ENCODE data around the gene DIS3L2. TPM values are rescaled to one million over a fixed set of nuclear protein-coding genes. Genes with fewer than 3 reads are reported as not detected.
"Not testable (repeated sequence)": the region's sequence is repeated elsewhere in the genome, so short reads cannot be mapped to it uniquely, and the experiment has no call there.

The DIS3L2 gene
- total RNA-seq, 3 donors from 2014 or later (not counting 1 experiment from before 2014, with no cell fraction given): 56.4 to 63.6 (median 59.4) TPM

- Mint-ChIP-seq H3K4me1 (peaks cover 5 to 21% of the 10 kb centered on the region in 2 donors), H3K9me3 (no peaks in the 10 kb centered on the region), H3K27me3 (ENCODE audit: low read depth in 2 of 2) (no peaks in the 10 kb centered on the region), H3K4me3 (no peak overlapping the region), H3K27ac (no peak overlapping the region), H3K36me3 (no peaks in the 10 kb centered on the region)
- no peaks in the 10 kb centered on the region for H3K36me3 ChIP-seq (ENCODE audit: control insufficient read depth, insufficient read depth, low read length)
- intact Hi-C loops (cut with micrococcal nuclease): no loop called here
- H3K9me3 ChIP-seq (ENCODE audit: control insufficient read depth, insufficient read depth, low read length): no peaks in the 10 kb centered on the region
- ATAC-seq: no peak
- no peaks in the 10 kb centered on the region for H3K27me3 ChIP-seq (ENCODE audit: control insufficient read depth, insufficient read depth, low read length)
- no peak overlapping the region for H3K4me3 ChIP-seq (ENCODE audit: low read length)
- 70% methylated on average over 8 of the region's 8 CpGs for WGBS (ENCODE audit: insufficient coverage)
- H3K27ac ChIP-seq (ENCODE audit: low read length): no peak overlapping the region
- no peak for TF ChIP-seq CTCF (IDR thresholded peaks at IDR 0.05)
- H3K4me1 ChIP-seq (ENCODE audit: control insufficient read depth, insufficient read depth, low read length): peaks cover 20% of the 10 kb centered on the region
- DNase-seq: no peak
Measured at GRCh38 chr2:232362174-232362900, 400.8 kb downstream of the DIS3L2 start.

- H3K36me3 Mint-ChIP-seq; DNase-seq; H3K9me3 Mint-ChIP-seq; H3K9me3 ChIP-seq (ENCODE audit: control insufficient read depth, insufficient read depth, low read length); H3K27me3 Mint-ChIP-seq (ENCODE audit: low read depth in 2 of 2); H3K27ac ChIP-seq (ENCODE audit: low read length); H3K27me3 ChIP-seq (ENCODE audit: control insufficient read depth, insufficient read depth, low read length); ATAC-seq; H3K36me3 ChIP-seq (ENCODE audit: control insufficient read depth, insufficient read depth, low read length); H3K4me3 ChIP-seq (ENCODE audit: low read length); intact Hi-C loops (cut with micrococcal nuclease): not testable (repeated sequence)
- peak overlapping the region; percentile 87 for H3K4me3 Mint-ChIP-seq
- WGBS (ENCODE audit: insufficient coverage): 64% methylated on average over 12 of the region's 12 CpGs
- peaks cover 20% of the 10 kb centered on the region for H3K4me1 ChIP-seq (ENCODE audit: control insufficient read depth, insufficient read depth, low read length)
- peaks cover 5 to 21% of the 10 kb centered on the region in 2 donors for H3K4me1 Mint-ChIP-seq
- peak overlapping the region in 1 of 2 donors; percentile 74 for H3K27ac Mint-ChIP-seq
Measured at GRCh38 chr2:232363064-232363783, 401.7 kb downstream of the DIS3L2 start.

- TF ChIP-seq CTCF (IDR thresholded peaks at IDR 0.05): no peak
- Mint-ChIP-seq H3K9me3 (no peaks in the 10 kb centered on the region), H3K27ac (peak overlapping the region in 1 of 2 donors; percentile 74), H3K4me1 (peaks cover 5 to 21% of the 10 kb centered on the region in 2 donors), H3K36me3 (no peaks in the 10 kb centered on the region), H3K27me3 (ENCODE audit: low read depth in 2 of 2) (no peaks in the 10 kb centered on the region), H3K4me3 (peak overlapping the region; percentile 87)
- H3K4me1 ChIP-seq (ENCODE audit: control insufficient read depth, insufficient read depth, low read length): peaks cover 20% of the 10 kb centered on the region
- intact Hi-C loops (cut with micrococcal nuclease): no loop called here
- no peaks in the 10 kb centered on the region for H3K36me3 ChIP-seq (ENCODE audit: control insufficient read depth, insufficient read depth, low read length)
- no peak overlapping the region for H3K27ac ChIP-seq (ENCODE audit: low read length)
- H3K9me3 ChIP-seq (ENCODE audit: control insufficient read depth, insufficient read depth, low read length): no peaks in the 10 kb centered on the region
- peak in 2 of 3 donors; percentile 24 to 50 for ATAC-seq
- 14% methylated on average over 14 of the region's 14 CpGs for WGBS (ENCODE audit: insufficient coverage)
- H3K4me3 ChIP-seq (ENCODE audit: low read length): no peak overlapping the region
- H3K27me3 ChIP-seq (ENCODE audit: control insufficient read depth, insufficient read depth, low read length): no peaks in the 10 kb centered on the region
- peak in 1 of 2 donors; percentile 45 for DNase-seq
Measured at GRCh38 chr2:232363784-232364615, 402.5 kb downstream of the DIS3L2 start.

- H3K36me3 ChIP-seq (ENCODE audit: control insufficient read depth, insufficient read depth, low read length); H3K27me3 Mint-ChIP-seq (ENCODE audit: low read depth in 2 of 2); ATAC-seq; H3K9me3 ChIP-seq (ENCODE audit: control insufficient read depth, insufficient read depth, low read length); H3K27me3 ChIP-seq (ENCODE audit: control insufficient read depth, insufficient read depth, low read length); H3K27ac ChIP-seq (ENCODE audit: low read length); H3K36me3 Mint-ChIP-seq; H3K27ac Mint-ChIP-seq; H3K9me3 Mint-ChIP-seq; intact Hi-C loops (cut with micrococcal nuclease); DNase-seq; H3K4me3 ChIP-seq (ENCODE audit: low read length): not testable (repeated sequence)
- Mint-ChIP-seq H3K4me1 (peaks cover 5 to 21% of the 10 kb centered on the region in 2 donors), H3K4me3 (peak overlapping the region; percentile 42)
- 64% methylated on average over 14 of the region's 18 CpGs for WGBS (ENCODE audit: insufficient coverage)
- H3K4me1 ChIP-seq (ENCODE audit: control insufficient read depth, insufficient read depth, low read length): peaks cover 20% of the 10 kb centered on the region
Measured at GRCh38 chr2:232364806-232365594, 403.5 kb downstream of the DIS3L2 start.
